Hepatocyte (in vitro differentiated cells): Measurements from ENCODE around the gene C20orf141. TPM values are rescaled to one million over a fixed set of nuclear protein-coding genes. Genes with fewer than 3 reads are reported as not detected.

Experiments
- DNase-seq: peaks from one replicate; pipeline ENCODE4 v3.0.0-alpha.2; 2016; ENCODE audit warnings: low spot score
- H2AFZ ChIP-seq: fragments of 200-600 bp; sonication (generic); 2 replicates; pipeline ENCODE4 v1.6.0; 2016; ENCODE audit warnings: antibody characterized with exemption, mild to moderate bottlenecking
- H3K27ac ChIP-seq: fragments of 200-600 bp; sonication (generic); 2 replicates; pipeline ENCODE4 v1.5.1; 2016; ENCODE audit warnings: mild to moderate bottlenecking
- H3K27me3 ChIP-seq: fragments of 200-600 bp; sonication (generic); 2 replicates; pipeline ENCODE4 v1.6.1; 2016
- H3K36me3 ChIP-seq: fragments of 200-600 bp; sonication (generic); replicated peaks from 2 replicates; pipeline ENCODE4 v1.5.1; 2016; ENCODE audit warnings: low read depth; ENCODE audit not compliant: insufficient read depth
- H3K4me1 ChIP-seq: fragments of 200-600 bp; sonication (generic); 2 replicates; pipeline ENCODE4 v1.5.1; 2016; ENCODE audit warnings: mild to moderate bottlenecking, moderate library complexity; ENCODE audit not compliant: insufficient read depth
- H3K4me2 ChIP-seq: fragments of 200-600 bp; sonication (generic); 2 replicates; pipeline ENCODE4 v1.6.0; 2016
- H3K4me3 ChIP-seq: fragments of 200-600 bp; sonication (generic); 2 replicates; pipeline ENCODE4 v1.5.1; 2016; ENCODE audit warnings: mild to moderate bottlenecking
- H3K79me2 ChIP-seq: fragments of 200-600 bp; sonication (generic); 2 replicates; pipeline ENCODE4 v1.6.0; 2017; ENCODE audit warnings: mild to moderate bottlenecking
- H3K9me2 ChIP-seq: fragments of 200-600 bp; sonication (generic); replicated peaks from 2 replicates; pipeline ENCODE4 v1.6.0; 2017; ENCODE audit warnings: mild to moderate bottlenecking; ENCODE audit not compliant: insufficient read depth
- H3K9me3 ChIP-seq: fragments of 200-600 bp; sonication (generic); 2 replicates; pipeline ENCODE4 v1.5.1; 2016; ENCODE audit warnings: low read depth, mild to moderate bottlenecking
- H4K20me1 ChIP-seq: fragments of 200-600 bp; sonication (generic); 2 replicates; pipeline ENCODE4 v1.6.0; 2016; ENCODE audit warnings: mild to moderate bottlenecking; ENCODE audit not compliant: insufficient read depth, poor library complexity, severe bottlenecking
- EZH2 ChIP-seq: fragments of 200-600 bp; sonication (generic); IDR thresholded peaks from 2 replicates; pipeline ENCODE4 v1.6.1; 2016; ENCODE audit warnings: antibody characterized with exemption, mild to moderate bottlenecking, borderline replicate concordance
- EZH2phosphoT487 ChIP-seq: fragments of 200-600 bp; sonication (generic); IDR thresholded peaks from one replicate; pipeline ENCODE4 v1.6.1; 2018; ENCODE audit warnings: antibody characterized with exemption, mild to moderate bottlenecking, low read depth, moderate library complexity; ENCODE audit not compliant: unreplicated experiment, severe bottlenecking
- WGBS: methylation state at CpG from one replicate; pipeline ENCODE4 v1.1.6; 2016; ENCODE audit warnings: low lambda C conversion rate; ENCODE audit errors: missing lambda C conversion rate; 5-methylcytosine and 5-hydroxymethylcytosine counted together
- polyA plus RNA-seq: library from polyadenylated mRNA; unstranded; fragments of >200 nt; fragmentation: Nextera tagmentation; extraction: Ambion mirVana; gene quantifications from 2 replicates; pipeline ENCODE4 v1.2.1, GENCODE V29; 2016
- total RNA-seq: library from RNA; depleted of rRNA; stranded (reverse); fragments of >200 nt; gene quantifications from 2 replicates; pipeline ENCODE4 v1.2.3, GENCODE V29; 2014
- TF ChIP-seq, protein P1 (sequence below): fragments of 200-600 bp; sonication (generic); IDR thresholded peaks from 2 replicates; pipeline ENCODE4 v1.5.1; 2016; ENCODE audit warnings: antibody characterized with exemption, mild to moderate bottlenecking; ENCODE audit not compliant: poor library complexity

C20orf141 gene
- total and polyA plus RNA-seq, 2 experiments from 2014 or later: not detected

DNA sequence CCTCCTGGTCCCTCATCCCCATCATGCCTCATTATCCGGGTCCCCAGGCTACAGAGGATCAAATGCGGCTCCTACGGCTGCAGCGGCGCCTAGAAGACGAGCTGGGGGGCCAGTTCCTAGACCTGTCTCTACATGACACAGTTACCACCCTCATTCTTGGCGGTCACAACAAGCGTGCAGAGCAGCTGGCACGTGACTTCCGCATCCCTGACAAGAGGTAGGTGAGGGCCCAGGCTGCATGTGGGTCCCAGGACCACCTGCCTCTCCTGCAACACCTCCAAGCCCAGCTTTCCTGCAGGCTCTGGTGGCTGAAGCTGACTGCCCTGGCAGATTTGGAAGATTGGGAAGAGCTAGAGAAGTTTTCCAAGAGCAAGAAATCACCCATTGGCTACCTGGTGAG is 50.3 kb downstream of the C20orf141 start:
- WGBS: 95% methylated on average over 10 of the region's 10 CpGs
- H3K27me3 ChIP-seq: no peaks in the 10 kb centered on the region
- TF ChIP-seq EZH2: no peak
- no peak for TF ChIP-seq EZH2phosphoT487
- TF ChIP-seq, protein P1, sequence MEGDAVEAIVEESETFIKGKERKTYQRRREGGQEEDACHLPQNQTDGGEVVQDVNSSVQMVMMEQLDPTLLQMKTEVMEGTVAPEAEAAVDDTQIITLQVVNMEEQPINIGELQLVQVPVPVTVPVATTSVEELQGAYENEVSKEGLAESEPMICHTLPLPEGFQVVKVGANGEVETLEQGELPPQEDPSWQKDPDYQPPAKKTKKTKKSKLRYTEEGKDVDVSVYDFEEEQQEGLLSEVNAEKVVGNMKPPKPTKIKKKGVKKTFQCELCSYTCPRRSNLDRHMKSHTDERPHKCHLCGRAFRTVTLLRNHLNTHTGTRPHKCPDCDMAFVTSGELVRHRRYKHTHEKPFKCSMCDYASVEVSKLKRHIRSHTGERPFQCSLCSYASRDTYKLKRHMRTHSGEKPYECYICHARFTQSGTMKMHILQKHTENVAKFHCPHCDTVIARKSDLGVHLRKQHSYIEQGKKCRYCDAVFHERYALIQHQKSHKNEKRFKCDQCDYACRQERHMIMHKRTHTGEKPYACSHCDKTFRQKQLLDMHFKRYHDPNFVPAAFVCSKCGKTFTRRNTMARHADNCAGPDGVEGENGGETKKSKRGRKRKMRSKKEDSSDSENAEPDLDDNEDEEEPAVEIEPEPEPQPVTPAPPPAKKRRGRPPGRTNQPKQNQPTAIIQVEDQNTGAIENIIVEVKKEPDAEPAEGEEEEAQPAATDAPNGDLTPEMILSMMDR: no peak

More for the DNA sequence above, 50.3 kb downstream of the C20orf141 start:
- DNase-seq: no peak
- no peaks in the 10 kb centered on the region for H4K20me1 ChIP-seq
- no peak overlapping the region for H2AFZ ChIP-seq
- no peaks in the 10 kb centered on the region for H3K9me3 ChIP-seq
- H3K4me1 ChIP-seq: no peaks in the 10 kb centered on the region
- no peak overlapping the region for H3K4me3 ChIP-seq
- no peaks in the 10 kb centered on the region for H3K9me2 ChIP-seq
- H3K4me2 ChIP-seq: no peak overlapping the region
- H3K79me2 ChIP-seq: no peaks in the 10 kb centered on the region
- H3K36me3 ChIP-seq: no peaks in the 10 kb centered on the region
- H3K27ac ChIP-seq: no peak overlapping the region

Other genes starting within 250 kb of the C20orf141 start
- 102 TPM in 2 replicates for gene NOP56, start 162.4 kb upstream of the C20orf141 start, total RNA-seq
- 190 and 192 TPM in 2 replicates for gene NOP56, start 162.4 kb upstream of the C20orf141 start, polyA plus RNA-seq
- gene IDH3B, start 150.8 kb upstream of the C20orf141 start, total RNA-seq: 91.4 and 93.8 TPM in 2 replicates
- gene IDH3B, start 150.8 kb upstream of the C20orf141 start, polyA plus RNA-seq: 91.1 and 128 TPM in 2 replicates
- gene EBF4, start 122.2 kb upstream of the C20orf141 start, total RNA-seq: 10.7 and 11.6 TPM in 2 replicates
- 17.9 and 27.1 TPM in 2 replicates for gene EBF4, start 122.2 kb upstream of the C20orf141 start, polyA plus RNA-seq
- gene CPXM1, start 14.4 kb upstream of the C20orf141 start, total RNA-seq: 47.9 and 57.8 TPM in 2 replicates
- 66.3 and 82.5 TPM in 2 replicates for gene CPXM1, start 14.4 kb upstream of the C20orf141 start, polyA plus RNA-seq
- not detected in 2 replicates for gene TMEM239, start 1.4 kb downstream of the C20orf141 start, total RNA-seq
- not detected in 2 replicates for gene TMEM239, start 1.4 kb downstream of the C20orf141 start, polyA plus RNA-seq
- gene PCED1A, start 25.7 kb downstream of the C20orf141 start, total RNA-seq: 36.8 and 43.0 TPM in 2 replicates
- gene PCED1A, start 25.7 kb downstream of the C20orf141 start, polyA plus RNA-seq: 41.2 and 54.2 TPM in 2 replicates
- 28.5 and 34.6 TPM in 2 replicates for gene VPS16, start 25.8 kb downstream of the C20orf141 start, total RNA-seq
- 38.1 and 42.9 TPM in 2 replicates for gene VPS16, start 25.8 kb downstream of the C20orf141 start, polyA plus RNA-seq
- gene PTPRA, start 58.5 kb downstream of the C20orf141 start, total RNA-seq: 51.8 and 54.7 TPM in 2 replicates
- gene PTPRA, start 58.5 kb downstream of the C20orf141 start, polyA plus RNA-seq: 36.7 and 45.1 TPM in 2 replicates
- gene GNRH2, start 228.6 kb downstream of the C20orf141 start, total RNA-seq: 27.0 and 33.8 TPM in 2 replicates
- 93.8 and 131 TPM in 2 replicates for gene GNRH2, start 228.6 kb downstream of the C20orf141 start, polyA plus RNA-seq
- 84.4 and 89.2 TPM in 2 replicates for gene MRPS26, start 231.1 kb downstream of the C20orf141 start, total RNA-seq
- gene MRPS26, start 231.1 kb downstream of the C20orf141 start, polyA plus RNA-seq: 150 and 174 TPM in 2 replicates